HEK293 (cell line): Measurements from ENCODE around the gene NSMCE4A.
A peak's percentile ranks its signal among the peaks of the same experiment; 100 is the strongest.

Experiments
- AEBP2 ChIP-seq: fragments of 450-650 bp; formaldehyde crosslinking; IDR thresholded peaks from 2 replicates; pipeline ENCODE4 v1.5.1; 2016; ENCODE audit warnings: missing biosample characterization, missing genetic modification characterization, borderline replicate concordance
- GLIS1 ChIP-seq: fragments of 450-650 bp; formaldehyde crosslinking; IDR thresholded peaks from 2 replicates; pipeline ENCODE4 v1.5.1; 2016; ENCODE audit warnings: missing biosample characterization, missing genetic modification characterization
- KLF10 ChIP-seq: fragments of 450-650 bp; IDR thresholded peaks from 2 replicates; pipeline ENCODE4 v1.5.1; 2018; ENCODE audit warnings: missing biosample characterization, mild to moderate bottlenecking, missing genetic modification characterization
- KLF7 ChIP-seq: fragments of 450-650 bp; formaldehyde crosslinking; IDR thresholded peaks from 2 replicates; pipeline ENCODE4 v1.5.1; 2016; ENCODE audit warnings: missing biosample characterization, missing genetic modification characterization, borderline replicate concordance
- OSR2 ChIP-seq: fragments of 450-650 bp; formaldehyde crosslinking; IDR thresholded peaks from 2 replicates; pipeline ENCODE4 v1.5.1; 2016; ENCODE audit warnings: missing biosample characterization, missing genetic modification characterization
- PATZ1 ChIP-seq: fragments of 450-650 bp; formaldehyde crosslinking; IDR thresholded peaks from 2 replicates; pipeline ENCODE4 v1.5.1; 2016; ENCODE audit warnings: missing biosample characterization, missing genetic modification characterization
- PBX3 ChIP-seq: sonication (generic); formaldehyde crosslinking; IDR thresholded peaks from 2 replicates; pipeline ENCODE4 v1.8.1; 2022; ENCODE audit warnings: mild to moderate bottlenecking, moderate library complexity, missing genetic modification reagents
- REST ChIP-seq: fragments of 450-650 bp; formaldehyde crosslinking; IDR thresholded peaks from 2 replicates; pipeline ENCODE4 v1.5.1; 2016; ENCODE audit warnings: missing biosample characterization, missing genetic modification characterization
- SCRT1 ChIP-seq: fragments of 450-650 bp; formaldehyde crosslinking; IDR thresholded peaks from 2 replicates; pipeline ENCODE4 v1.5.1; 2016; ENCODE audit warnings: missing biosample characterization, missing genetic modification characterization, borderline replicate concordance
- SP3 ChIP-seq: fragments of 450-650 bp; formaldehyde crosslinking; IDR thresholded peaks from 2 replicates; pipeline ENCODE4 v1.5.1; 2016; ENCODE audit warnings: missing biosample characterization, missing genetic modification characterization
- ZBTB11 ChIP-seq: fragments of 450-650 bp; formaldehyde crosslinking; conservative IDR thresholded peaks from 2 replicates; pipeline ENCODE4 v1.5.1; 2016; ENCODE audit warnings: low read depth, missing biosample characterization, missing genetic modification characterization
- ZBTB6 ChIP-seq: fragments of 450-650 bp; formaldehyde crosslinking; IDR thresholded peaks from 2 replicates; pipeline ENCODE4 v1.5.1; 2017; ENCODE audit warnings: missing biosample characterization, missing genetic modification characterization
- ZEB2 ChIP-seq: fragments of 450-650 bp; formaldehyde crosslinking; IDR thresholded peaks from 2 replicates; pipeline ENCODE4 v1.5.1; 2016; ENCODE audit warnings: missing biosample characterization, missing genetic modification characterization
- ZFP41 ChIP-seq: fragments of 450-650 bp; formaldehyde crosslinking; IDR thresholded peaks from 2 replicates; pipeline ENCODE4 v1.5.1; 2016; ENCODE audit warnings: missing biosample characterization, missing genetic modification characterization, borderline replicate concordance
- ZNF184 ChIP-seq: fragments of 450-650 bp; IDR thresholded peaks from 2 replicates; pipeline ENCODE4 v1.5.1; 2018; ENCODE audit warnings: missing biosample characterization, mild to moderate bottlenecking, missing genetic modification characterization
- ZNF23 ChIP-seq: fragments of 450-650 bp; formaldehyde crosslinking; IDR thresholded peaks from 2 replicates; pipeline ENCODE4 v1.5.1; 2016; ENCODE audit warnings: missing biosample characterization, missing genetic modification characterization, borderline replicate concordance
- ZNF335 ChIP-seq: fragments of 450-650 bp; formaldehyde crosslinking; conservative IDR thresholded peaks from 2 replicates; pipeline ENCODE4 v1.5.1; 2016; ENCODE audit warnings: missing biosample characterization, missing genetic modification characterization
- ZNF544 ChIP-seq: fragments of 450-650 bp; formaldehyde crosslinking; IDR thresholded peaks from 2 replicates; pipeline ENCODE4 v1.5.0; 2017; ENCODE audit warnings: missing biosample characterization, missing genetic modification characterization
- ZNF549 ChIP-seq: fragments of 450-650 bp; IDR thresholded peaks from 2 replicates; pipeline ENCODE4 v1.5.1; 2018; ENCODE audit warnings: missing biosample characterization, missing genetic modification characterization, mild to moderate bottlenecking, inconsistent platforms, moderate library complexity
- ZNF645 ChIP-seq: fragments of 450-650 bp; formaldehyde crosslinking; IDR thresholded peaks from 2 replicates; pipeline ENCODE4; 2016; ENCODE audit warnings: missing biosample characterization, missing genetic modification characterization
- ZNF692 ChIP-seq: fragments of 450-650 bp; formaldehyde crosslinking; IDR thresholded peaks from 2 replicates; pipeline ENCODE4 v1.5.1; 2016; ENCODE audit warnings: missing biosample characterization, missing genetic modification characterization
- ZXDB ChIP-seq: fragments of 450-650 bp; formaldehyde crosslinking; IDR thresholded peaks from 2 replicates; pipeline ENCODE4 v1.5.1; 2016; ENCODE audit warnings: missing biosample characterization, missing genetic modification characterization

Gene NSMCE4A

GRCh38 chr10:121974535-121975294, at the start of gene NSMCE4A (continued):
- TF ChIP-seq ZNF692 (tag by site-specific recombination): peak; percentile 65; the same call in 1 of the 2 replicates
- peak; percentile 52 for TF ChIP-seq SP3 (tag by site-specific recombination)
- no peak for TF ChIP-seq ZNF645 (tag by site-specific recombination)
- peak; percentile 75 for TF ChIP-seq ZXDB (tag by site-specific recombination)
- TF ChIP-seq ZNF544: no peak
- TF ChIP-seq KLF7 (tag by site-specific recombination): no peak
- 0 out of 2 replicates have a peak, but pooled peaks have one; percentile 13 for TF ChIP-seq REST
- peak; percentile 90 for TF ChIP-seq ZBTB11
- 0 out of 2 replicates have a peak, but pooled peaks have one; percentile 30 for TF ChIP-seq ZEB2 (tag by site-specific recombination)
- TF ChIP-seq GLIS1 (tag by site-specific recombination): 0 out of 2 replicates have a peak, but pooled peaks have one; percentile 0
- 0 out of 2 replicates have a peak, but pooled peaks have one; percentile 57 for TF ChIP-seq PBX3
- peak; percentile 78 for TF ChIP-seq ZNF335 (tag by site-specific recombination)
- TF ChIP-seq OSR2 (tag by site-specific recombination): peak; percentile 42; the same call in 1 of the 2 replicates
- TF ChIP-seq ZNF549: 0 out of 2 replicates have a peak, but pooled peaks have one; percentile 38
- 0 out of 2 replicates have a peak, but pooled peaks have one; percentile 37 for TF ChIP-seq KLF10 (tag by site-specific recombination)
- no peak for TF ChIP-seq ZNF23
- TF ChIP-seq AEBP2: no peak
- 0 out of 2 replicates have a peak, but pooled peaks have one; percentile 48 for TF ChIP-seq ZNF184 (tag by site-specific recombination)
- peak; percentile 94 for TF ChIP-seq ZBTB6
- no peak for TF ChIP-seq ZFP41 (tag by site-specific recombination)
- no peak for TF ChIP-seq SCRT1 (tag by site-specific recombination)
- peak; percentile 44; the same call in 1 of the 2 replicates for TF ChIP-seq PATZ1 (tag by site-specific recombination)
